HG03064 (cell line): Measurements from ENCODE around the gene JMY.

ENCODE experiments used
- ATAC-seq: cut with Tn5 transposase; IDR thresholded peaks from one replicate; pipeline ENCODE4 v1.9.1; 2021; ENCODE audit warnings: low read depth; ENCODE audit not compliant: unreplicated experiment

Gene JMY

GRCh38 chr5:79285833-79286232 lies 49.9 kb downstream of the JMY start:
- no peak for ATAC-seq

GRCh38 chr5:79287380-79287779 lies 51.4 kb downstream of the JMY start:
- ATAC-seq = no peak

- no peak for ATAC-seq
These were observed 52.0 kb downstream of the JMY start for GRCh38 chr5:79287907-79288306.

GRCh38 chr5:79295029-79295428 lies 59.1 kb downstream of the JMY start:
- no peak for ATAC-seq

- ATAC-seq = no peak
These were observed 61.7 kb downstream of the JMY start for GRCh38 chr5:79297661-79298060.

GRCh38 chr5:79301046-79301712 lies 65.2 kb downstream of the JMY start:
- ATAC-seq = no peak

- no peak for ATAC-seq
These were observed 66.5 kb downstream of the JMY start for GRCh38 chr5:79302454-79302853.

GRCh38 chr5:79305706-79306105 lies 69.8 kb downstream of the JMY start:
- no peak for ATAC-seq

- ATAC-seq = no peak
These were observed 83.1 kb downstream of the JMY start for GRCh38 chr5:79318935-79319614.

GRCh38 chr5:79329453-79329852 lies 93.5 kb downstream of the JMY start:
- no peak for ATAC-seq

GRCh38 chr5:79330071-79330470 lies 94.1 kb downstream of the JMY start:
- no peak for ATAC-seq

GRCh38 chr5:79333852-79334557 lies 98.1 kb downstream of the JMY start:
- no peak for ATAC-seq

GRCh38 chr5:79346420-79346824 lies 110.5 kb downstream of the JMY start:
- no peak for ATAC-seq

GRCh38 chr5:79349047-79349446 lies 113.1 kb downstream of the JMY start:
- ATAC-seq = no peak

GRCh38 chr5:79349881-79350280 lies 114.0 kb downstream of the JMY start:
- ATAC-seq = no peak

- ATAC-seq = no peak
These were observed 121.5 kb downstream of the JMY start for GRCh38 chr5:79357398-79357797.
